GM21367 (cell line): ENCODE measurements around the gene RPS6KA4.
A peak's percentile ranks its signal among the peaks of the same experiment; 100 is the strongest.

Source experiments
- ATAC-seq: cut with Tn5 transposase; IDR thresholded peaks from one replicate; pipeline ENCODE4 v1.9.1; 2021; ENCODE audit not compliant: unreplicated experiment

RPS6KA4 gene

DNA sequence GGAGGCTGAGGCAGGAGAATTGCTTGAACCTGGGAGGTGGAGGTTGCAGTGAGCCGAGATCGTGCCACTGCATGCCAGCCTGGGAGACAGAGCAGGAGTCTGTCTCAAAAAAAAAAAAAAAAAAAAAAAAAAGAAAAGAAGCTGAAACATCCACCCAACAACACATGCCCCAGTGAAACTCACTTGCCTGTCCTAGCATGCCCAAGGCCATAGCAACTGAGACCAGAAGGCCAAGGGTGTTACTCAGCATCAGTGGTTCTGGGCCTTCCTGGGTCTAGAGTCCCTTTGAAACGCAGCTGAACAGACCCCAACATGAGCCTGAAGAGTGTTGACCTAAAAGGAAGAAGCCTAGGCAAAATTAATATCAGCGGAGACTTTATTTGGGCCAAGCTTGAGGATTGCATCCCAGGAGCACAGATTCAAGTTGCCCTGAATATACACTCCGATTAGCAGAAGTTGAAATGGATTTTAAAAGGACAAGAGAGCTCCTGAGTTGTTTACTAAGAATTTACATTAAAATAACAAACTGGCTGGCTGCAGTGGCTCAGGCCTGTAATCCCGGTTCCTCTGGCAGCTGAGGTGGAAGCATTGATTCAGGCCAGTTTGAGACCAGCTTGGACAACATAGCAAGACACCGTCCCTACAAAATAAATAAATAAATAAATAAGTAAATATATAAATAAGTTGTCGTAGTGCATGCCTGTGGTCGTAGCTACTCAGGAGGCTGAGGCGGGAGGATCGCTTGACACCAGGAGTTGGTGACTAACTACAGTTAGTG lies 34.1 kb upstream of the RPS6KA4 start:
- ATAC-seq: no peak

DNA sequence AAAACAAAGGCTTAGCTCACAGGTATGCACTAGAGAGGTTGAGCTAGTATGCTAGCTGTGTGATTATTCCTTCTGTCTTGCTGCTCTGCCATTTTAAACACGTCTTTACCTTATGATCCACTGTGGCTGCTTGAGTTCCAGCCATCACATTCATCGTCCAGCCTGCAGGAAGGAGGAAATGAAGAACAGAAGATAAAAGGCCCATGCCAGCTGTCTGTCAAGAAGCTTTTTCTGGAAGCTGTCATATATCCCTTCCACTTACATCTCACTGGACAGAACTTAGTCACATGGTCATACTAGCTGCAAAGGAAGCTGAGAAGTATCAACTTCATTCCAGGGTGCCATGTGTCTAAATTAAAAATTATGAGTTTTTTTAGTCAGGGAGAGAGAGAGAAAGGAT lies 31.6 kb upstream of the RPS6KA4 start:
- ATAC-seq: no peak

DNA sequence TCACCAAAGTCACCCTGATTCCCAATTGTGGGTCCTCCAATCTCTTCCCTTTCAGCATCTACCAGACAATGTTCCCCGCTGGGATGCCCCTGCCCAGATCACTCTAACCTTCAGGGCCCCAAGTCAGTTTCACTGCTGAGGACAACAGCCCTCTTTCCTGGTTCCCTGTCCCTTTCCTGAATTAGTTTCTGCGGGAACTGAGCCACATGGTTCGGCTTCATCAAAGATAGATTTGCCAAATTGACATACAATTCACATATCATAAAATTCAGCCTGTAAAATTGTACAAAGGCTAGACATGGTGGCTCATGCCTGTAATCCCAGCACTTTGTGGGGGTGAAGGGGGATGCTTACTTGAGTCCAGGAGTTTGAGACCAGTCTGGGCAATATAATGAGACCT lies 31.0 kb upstream of the RPS6KA4 start:
- no peak for ATAC-seq

DNA sequence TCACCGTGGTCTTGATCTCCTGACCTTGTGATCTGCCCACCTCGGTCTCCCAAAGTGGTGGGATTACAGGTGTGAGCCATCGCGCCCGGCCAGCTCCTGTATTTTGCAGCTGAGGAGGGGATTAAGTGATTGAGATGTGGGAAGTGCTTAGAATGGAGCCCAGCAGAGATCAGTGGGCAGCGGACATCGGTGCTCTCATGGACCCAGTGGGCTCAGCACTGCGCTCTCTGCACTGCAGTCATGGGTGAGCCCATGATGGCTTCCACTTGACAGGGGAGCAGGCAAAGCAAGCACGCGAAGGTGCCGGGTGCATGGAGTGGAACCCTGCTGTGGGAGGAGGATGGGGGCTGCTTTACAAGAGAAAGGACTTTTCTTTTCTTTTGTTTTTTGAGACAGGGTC lies 28.1 kb upstream of the RPS6KA4 start:
- no peak for ATAC-seq

DNA sequence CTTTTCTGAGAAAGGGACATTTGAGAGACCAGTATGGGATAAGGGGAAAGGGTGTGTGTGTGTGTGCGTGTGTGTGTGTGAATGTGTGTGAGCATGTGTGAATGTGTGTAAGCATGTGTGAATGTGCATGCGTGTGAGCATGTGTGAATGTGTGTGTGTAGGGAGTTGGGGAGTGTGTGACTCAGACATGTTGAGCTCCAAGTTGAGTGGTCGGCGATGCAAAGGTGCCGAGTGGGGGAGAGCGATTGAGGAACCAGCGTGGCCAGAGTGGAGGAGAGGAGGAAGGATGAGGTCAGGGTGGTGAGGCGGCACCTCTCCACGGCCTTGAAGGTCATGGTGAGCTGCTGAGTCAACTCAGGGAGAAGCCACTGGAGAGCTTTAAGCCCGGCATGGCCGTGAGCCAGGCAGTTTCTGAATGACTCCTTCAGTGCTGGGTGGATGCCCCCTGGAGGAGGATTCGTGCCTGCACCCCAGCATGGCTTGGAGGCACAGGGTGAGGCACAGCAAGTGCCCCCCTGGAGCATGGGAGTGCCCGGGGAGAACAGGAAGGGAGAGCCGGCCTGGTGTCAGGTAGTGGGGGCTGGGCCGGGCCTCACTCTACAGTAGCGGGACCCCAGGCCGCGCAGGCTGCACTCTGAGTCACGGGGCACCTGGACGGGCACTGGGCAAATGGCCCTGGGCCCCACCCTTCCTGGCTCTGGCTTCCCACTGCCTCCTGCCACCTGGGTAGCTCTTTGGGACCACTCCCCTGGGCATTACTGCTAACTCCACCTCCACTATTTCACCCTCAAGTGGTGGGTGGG lies 27.2 kb upstream of the RPS6KA4 start:
- no peak for ATAC-seq

DNA sequence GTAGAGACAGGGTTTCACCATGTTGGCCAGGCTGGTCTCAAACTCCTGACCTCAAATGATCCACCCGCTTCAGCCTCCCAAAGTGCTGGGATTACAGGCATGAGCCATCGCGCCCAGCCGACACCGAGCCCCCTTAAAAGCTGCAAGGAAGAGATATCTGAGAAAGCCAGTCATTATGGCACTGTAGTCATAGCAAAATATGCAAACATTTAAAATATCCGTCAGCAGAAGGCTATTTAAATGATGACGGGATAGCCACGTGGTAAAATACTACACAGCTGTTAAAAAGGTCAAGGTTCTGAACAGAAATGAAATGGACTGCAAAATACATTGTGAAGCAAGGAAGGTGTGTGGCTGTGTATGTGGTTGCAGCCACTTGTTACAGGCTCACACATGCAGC lies 25.4 kb upstream of the RPS6KA4 start:
- ATAC-seq: no peak

DNA sequence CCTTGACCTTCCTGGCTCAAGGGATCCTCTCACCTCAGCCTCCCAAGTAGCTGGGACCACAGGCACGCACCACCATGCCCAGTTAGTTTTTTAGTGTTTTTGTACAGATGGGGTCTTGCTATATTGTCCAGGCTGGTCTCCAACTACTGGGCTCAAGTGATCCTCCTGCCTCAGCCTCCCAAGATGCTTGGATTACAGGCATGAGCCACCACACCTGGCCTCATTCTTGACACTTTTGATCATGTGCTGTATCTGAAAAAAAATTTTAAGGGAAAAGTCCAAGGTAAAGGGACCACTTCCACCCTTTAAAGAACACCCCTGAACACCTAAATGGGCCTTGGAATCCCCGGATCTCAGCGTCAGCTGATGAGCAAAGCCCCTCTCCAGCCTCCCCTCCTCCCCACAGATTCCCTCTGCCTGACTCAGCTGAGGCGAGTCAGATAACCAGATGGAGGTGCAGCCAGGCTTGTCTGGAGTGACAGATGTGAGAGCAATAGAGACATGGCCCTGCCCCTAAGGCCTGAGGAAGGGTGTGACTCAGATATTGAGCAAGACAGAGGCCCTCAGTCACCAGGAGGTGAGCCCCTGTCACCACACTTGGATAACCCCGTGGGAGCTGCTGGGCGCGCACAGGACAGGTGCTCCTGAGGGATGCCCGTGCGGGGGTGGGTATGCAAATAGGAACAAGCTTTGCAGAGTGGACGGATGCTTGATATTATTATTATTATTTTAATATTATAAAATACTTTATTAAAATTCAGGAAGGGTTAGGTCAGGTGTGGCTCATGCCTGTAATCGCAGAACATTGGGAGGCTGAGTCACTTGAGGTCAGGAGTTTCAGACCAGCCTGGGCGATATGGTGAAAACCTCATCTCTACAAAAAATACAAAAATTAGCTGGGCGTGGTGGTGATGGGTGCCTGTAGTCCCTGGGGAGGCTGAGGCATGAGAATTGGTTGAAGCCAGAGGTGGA lies 23.9 kb upstream of the RPS6KA4 start:
- ATAC-seq: peak; percentile 60

DNA sequence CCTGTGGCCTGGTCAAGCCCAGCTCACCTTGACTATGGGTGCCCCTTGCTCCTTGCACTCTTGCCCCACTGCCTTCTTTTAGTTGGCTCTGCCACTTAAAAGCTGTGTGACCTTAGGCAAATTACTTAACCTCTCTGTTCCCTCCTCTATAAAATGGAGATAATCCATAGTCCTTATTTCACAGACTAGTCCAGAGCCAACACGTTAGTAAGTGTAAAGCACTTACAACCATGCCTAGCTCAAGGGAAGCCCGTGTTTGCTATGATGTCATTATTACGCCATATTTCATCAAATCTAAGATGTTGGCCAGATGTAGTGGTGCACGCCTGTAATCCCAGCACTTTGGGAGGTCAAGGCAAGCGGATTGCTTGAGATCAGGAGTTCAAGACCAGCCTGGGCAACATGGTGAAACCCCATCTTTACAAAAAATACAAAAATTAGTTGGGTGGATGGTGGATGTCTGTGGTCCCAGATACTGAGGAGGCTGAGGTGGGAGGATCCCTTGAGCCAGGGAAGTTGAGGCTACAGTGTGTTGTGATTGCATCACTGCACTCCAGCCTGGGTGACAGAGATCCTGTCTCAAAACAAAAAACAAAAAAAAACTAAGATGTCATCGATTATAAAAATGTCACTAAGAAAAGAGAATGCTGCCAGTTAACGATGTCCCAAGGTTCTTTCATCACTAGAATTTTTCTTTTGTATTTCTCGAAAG lies 21.3 kb upstream of the RPS6KA4 start:
- ATAC-seq: no peak

DNA sequence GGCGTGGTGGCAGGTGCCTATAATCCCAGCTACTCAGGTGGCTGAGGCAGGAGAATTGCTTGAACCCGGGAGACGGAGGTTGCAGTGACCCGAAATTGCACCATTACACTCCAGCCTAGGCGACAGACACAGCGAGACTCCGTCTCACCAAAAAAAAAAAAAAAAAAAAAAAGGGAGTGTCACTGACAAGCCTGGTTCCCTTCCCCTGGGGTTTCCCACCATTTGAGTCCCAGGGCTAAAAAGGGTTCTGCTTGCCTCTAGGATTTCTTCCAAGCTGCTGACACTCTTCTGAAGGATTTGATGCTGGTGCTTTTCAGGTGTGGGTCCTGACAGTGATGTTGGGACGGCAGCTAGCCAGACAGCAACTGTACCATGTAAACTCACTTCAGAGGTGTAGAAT lies 20.2 kb upstream of the RPS6KA4 start:
- no peak for ATAC-seq

DNA sequence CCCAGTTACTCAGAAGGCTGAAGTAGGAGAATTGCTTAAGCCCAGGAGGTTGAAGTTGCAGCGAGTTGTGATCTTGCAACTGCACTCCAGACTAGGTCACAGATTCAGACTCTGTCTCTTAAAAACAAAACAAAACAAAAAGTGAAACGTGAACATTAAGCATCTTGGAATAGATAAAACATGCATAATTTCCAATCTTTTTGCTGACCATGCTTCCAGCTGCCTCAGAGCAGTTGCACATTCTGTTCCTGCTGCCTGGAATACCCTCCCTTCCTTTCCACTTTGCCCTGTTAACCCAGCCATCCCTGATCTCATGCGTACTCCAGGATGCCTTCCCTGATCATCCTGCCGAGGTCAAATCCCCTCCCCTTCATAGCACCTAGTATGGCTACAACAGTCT lies 19.7 kb upstream of the RPS6KA4 start:
- no peak for ATAC-seq

DNA sequence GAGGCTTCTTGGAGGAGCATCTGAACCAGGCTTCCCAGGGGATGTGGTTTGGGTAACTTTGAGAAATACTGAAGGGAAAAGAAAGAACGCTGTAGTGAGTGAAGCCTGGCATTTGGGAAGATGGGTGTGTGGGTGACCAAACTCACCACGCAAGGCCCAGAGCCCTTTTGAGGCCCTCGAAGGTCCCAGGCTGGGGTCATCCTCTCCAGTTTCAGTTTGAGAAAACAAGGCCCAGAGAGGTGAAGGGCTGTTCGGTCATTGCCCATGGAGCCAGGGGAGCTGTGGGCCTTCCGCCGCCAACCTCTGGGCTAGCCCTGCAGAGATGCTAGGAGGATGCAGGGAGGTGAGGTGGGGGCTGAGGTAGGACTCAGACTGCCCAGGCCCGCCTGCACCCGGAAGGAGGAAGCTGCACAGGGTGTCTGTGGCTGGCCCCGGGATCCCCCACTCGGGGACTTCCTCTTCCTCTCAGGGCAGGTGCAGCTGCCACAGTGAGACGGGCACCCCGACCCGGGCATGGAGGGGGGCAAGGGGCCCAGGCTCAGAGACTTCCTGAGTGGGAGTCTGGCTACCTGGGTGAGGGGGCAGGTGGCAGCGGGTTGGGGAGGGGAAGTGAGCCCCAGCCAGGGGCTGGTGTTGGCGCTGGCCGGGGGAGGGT lies 19.1 kb upstream of the RPS6KA4 start, which contains the start of gene CCDC88B:
TSS of gene CCDC88B (plus strand) at position 451 of the 655 bp plus-strand sequence. CDS start at position 514, 63 bp downstream.
- peak; percentile 42 for ATAC-seq

DNA sequence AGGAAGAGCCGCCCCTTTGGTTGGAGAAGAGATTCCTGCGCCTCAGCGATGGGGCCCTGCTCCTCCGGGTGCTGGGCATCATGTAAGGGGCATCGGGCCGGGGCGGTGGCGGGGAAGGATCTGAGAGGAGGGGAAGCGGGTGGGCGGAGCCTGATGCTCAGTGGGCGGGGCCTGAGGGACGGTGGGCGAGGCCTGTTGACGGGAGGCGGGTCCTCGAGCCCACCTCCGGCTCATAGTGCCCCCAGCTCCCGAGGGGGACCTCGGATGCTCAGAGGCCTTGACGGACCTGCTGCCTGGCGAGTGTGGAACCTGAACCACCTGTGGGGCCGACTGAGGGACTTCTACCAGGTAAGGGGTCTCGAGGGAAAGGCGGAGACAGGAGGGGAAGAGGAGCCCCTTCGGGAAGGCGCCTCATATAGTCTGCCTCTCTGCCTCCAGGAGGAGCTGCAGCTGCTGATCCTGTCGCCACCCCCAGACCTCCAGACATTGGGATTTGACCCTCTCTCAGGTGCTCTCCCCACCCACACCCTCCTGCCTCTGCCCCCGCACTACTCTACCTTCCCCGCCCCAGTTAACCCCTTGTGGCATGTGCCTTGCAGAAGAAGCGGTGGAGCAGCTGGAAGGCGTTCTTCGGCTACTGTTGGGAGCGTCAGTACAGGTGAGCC lies 18.2 kb upstream of the RPS6KA4 start:
- no peak for ATAC-seq

DNA sequence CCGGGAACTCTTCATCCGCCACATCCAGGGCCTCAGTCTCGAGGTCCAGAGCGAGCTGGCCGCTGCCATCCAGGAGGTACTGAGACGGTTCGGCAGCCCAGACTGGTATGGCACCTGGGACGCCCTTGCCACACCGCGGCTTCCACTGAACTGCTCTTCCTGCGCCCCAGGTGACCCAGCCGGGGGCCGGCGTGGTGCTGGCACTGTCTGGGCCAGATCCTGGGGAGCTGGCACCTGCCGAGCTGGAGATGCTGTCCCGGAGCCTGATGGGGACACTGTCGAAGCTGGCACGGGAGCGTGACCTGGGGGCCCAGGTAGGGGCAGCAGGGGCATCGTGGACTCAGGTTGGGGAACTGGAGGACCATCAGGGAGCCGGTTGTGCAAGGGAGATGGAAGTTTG lies 17.5 kb upstream of the RPS6KA4 start:
- no peak for ATAC-seq

DNA sequence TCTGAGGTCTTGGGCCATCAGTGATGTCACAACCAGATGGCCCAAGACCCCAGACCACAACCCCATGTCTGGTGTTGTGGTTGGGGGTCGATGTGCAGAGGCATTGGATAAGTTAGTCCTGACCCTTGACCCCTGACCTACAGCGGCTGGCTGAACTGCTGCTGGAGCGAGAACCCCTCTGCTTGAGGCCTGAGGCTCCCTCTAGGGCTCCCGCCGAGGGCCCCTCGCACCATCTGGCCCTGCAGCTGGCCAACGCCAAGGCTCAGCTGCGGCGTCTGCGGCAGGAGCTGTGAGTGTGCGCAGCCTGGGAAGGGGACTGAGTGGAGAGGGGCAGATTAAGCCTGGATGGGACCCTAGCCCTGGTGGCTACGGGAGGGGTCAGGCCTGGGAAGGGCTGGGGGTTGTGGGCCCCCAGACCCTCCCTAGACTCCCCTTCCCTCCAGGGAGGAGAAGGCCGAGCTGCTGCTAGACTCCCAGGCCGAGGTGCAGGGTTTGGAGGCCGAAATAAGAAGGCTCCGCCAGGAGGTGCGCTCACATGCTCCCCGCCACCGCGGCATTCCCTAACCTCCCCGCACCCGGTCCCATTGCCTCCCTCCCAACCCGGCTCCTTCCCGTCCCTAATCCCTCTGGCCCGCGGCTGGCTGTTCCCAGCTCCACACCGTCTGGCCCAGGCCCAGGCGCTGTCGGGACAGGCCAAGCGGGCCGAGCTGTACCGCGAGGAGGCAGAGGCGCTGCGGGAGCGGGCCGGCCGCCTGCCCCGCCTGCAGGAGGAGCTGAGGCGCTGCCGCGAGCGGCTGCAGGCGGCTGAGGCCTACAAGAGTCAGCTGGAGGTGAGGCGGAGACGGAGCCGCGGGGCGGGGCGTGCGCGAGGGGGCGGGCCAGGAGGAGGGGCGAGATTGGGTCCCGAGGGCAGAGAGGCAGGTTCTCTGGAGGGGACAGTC lies 16.8 kb upstream of the RPS6KA4 start:
- ATAC-seq: peak; percentile 37

DNA sequence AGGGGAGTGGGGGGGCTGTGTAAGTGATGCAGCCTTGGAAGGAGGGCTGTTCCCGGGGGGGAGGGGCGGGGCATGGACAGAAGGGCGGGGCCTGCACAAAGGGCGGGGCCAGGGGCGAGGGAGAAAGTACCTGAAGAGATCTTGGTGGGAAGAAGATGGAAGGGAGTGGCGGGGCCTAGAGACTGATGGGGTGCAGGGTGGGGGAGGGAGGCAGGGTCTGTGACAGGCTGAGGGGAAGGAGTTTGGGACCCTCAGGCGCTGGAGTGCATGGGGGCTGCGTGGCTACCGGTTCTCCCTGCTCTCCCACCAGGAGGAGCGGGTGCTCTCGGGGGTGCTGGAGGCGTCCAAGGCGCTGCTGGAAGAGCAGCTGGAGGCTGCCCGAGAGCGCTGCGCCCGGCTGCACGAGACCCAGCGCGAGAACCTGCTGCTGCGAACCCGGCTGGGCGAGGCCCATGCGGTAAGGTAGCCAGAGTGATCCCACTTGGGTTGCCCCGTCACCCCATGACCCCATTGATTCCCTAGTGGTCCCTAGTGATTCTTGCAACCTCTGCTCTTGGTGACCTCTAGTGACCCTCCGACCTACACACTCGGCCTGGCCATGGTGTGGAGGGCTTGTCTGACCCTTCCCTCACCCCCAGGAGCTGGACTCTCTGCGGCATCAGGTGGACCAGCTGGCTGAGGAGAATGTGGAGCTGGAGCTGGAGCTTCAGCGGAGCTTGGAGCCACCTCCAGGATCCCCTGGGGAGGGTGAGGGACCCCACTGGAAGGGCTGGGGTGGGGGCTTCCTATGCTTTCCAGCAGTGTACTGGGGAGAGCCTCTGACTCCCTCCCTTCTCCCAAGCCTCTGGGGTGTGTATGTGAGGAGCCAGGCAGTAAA lies 15.9 kb upstream of the RPS6KA4 start:
- ATAC-seq: no peak

DNA sequence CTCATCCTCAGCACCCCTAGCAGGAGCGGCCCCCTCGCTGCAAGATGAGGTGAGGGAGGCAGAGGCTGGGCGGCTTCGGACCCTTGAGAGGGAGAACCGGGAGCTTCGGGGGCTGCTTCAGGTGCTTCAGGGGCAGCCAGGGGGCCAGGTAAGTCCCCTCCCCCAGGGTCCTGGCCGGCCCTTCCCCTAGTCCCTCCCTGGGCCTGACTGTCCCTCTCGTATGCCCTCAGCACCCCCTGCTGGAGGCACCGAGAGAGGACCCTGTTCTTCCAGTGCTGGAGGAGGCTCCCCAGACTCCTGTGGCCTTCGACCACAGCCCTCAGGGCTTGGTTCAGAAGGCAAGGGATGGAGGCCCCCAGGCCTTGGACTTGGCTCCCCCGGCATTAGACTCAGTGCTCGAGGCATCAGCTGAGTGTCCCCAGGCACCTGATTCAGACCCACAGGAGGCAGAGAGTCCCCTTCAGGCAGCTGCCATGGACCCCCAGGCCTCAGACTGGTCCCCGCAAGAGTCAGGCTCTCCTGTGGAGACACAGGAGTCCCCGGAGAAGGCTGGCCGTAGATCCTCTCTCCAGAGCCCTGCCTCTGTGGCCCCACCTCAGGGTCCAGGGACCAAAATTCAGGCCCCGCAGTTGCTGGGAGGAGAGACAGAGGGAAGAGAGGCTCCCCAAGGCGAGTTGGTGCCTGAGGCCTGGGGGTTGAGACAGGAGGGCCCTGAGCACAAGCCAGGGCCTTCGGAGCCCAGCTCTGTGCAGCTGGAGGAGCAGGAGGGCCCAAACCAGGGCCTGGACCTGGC lies 15.0 kb upstream of the RPS6KA4 start:
- no peak for ATAC-seq

DNA sequence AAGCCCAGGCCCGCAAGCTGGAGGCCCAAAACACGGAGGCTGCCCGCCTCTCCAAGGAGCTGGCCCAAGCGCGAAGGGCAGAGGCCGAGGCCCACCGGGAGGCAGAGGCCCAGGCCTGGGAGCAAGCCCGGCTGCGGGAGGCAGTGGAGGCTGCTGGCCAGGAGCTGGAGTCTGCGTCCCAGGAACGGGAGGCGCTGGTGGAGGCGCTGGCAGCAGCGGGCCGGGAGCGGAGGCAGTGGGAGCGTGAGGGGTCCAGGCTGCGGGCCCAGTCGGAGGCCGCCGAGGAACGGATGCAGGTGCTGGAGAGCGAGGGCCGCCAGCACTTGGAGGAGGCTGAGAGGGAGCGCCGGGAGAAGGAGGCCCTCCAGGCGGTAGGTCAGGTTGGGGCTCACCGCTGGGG lies 14.2 kb upstream of the RPS6KA4 start:
- ATAC-seq: no peak
